Immature natural killer cell (primary cell): ENCODE results near the gene GMCL2. TPM values are rescaled to one million over a fixed set of nuclear protein-coding genes. Genes with fewer than 3 reads are reported as not detected.
A peak's percentile ranks its signal among the peaks of the same experiment; 100 is the strongest.

Experiments used
- DNase-seq, 3 donors: peaks; one replicate each; pipeline ENCODE4 v3.0.0; 2022; ENCODE audit warnings: mixed read lengths in 1 of 3
- H3K27ac Mint-ChIP-seq, 6 donors: one replicate each; pipeline ENCODE4 v1.8.0; 2020; ENCODE audit warnings: mixed read lengths in 6 of 6, mild to moderate bottlenecking in 5 of 6, inconsistent platforms in 4 of 6, moderate library complexity in 3 of 6
- H3K27me3 Mint-ChIP-seq, 3 donors: one replicate each; pipeline ENCODE4 v1.8.0; 2020 to 2021; ENCODE audit warnings: low read depth in 3 of 3, mild to moderate bottlenecking in 3 of 3, mixed read lengths in 3 of 3, moderate library complexity in 3 of 3, inconsistent platforms in 1 of 3
- H3K36me3 Mint-ChIP-seq, 3 donors: one replicate each; pipeline ENCODE4 v1.8.0; 2020; ENCODE audit warnings: mixed read lengths in 3 of 3, inconsistent platforms in 2 of 3, mild to moderate bottlenecking in 2 of 3
- H3K4me1 Mint-ChIP-seq, 2 donors: one replicate each; pipeline ENCODE4 v1.8.0; 2020; ENCODE audit warnings: inconsistent platforms in 2 of 2, mild to moderate bottlenecking in 2 of 2, mixed read lengths in 2 of 2, moderate library complexity in 1 of 2
- H3K4me3 Mint-ChIP-seq, 5 donors: one replicate each; pipeline ENCODE4 v1.8.0; 2020; ENCODE audit warnings: mild to moderate bottlenecking in 5 of 5, mixed read lengths in 5 of 5, inconsistent platforms in 3 of 5, moderate library complexity in 3 of 5
- H3K9me3 Mint-ChIP-seq, 6 donors: one replicate each; pipeline ENCODE4 v1.8.0; 2020; ENCODE audit warnings: mild to moderate bottlenecking in 6 of 6, mixed read lengths in 6 of 6, inconsistent platforms in 4 of 6, moderate library complexity in 3 of 6
- polyA plus RNA-seq, 3 donors: library from polyadenylated mRNA; unstranded; fragments of 300-500 nt; fragmentation: Illumina TruSeq; gene quantifications; one replicate each; pipeline ENCODE4 v1.2.3, GENCODE V29; 2021

Gene GMCL2
- polyA plus RNA-seq, 3 donors from 2014 or later, result not detected

GRCh38 chr5:178207917-178208280 is 20.7 kb upstream of the GMCL2 start:
- Mint-ChIP-seq H3K9me3 (no peaks in the 10 kb centered on the region), H3K36me3 (peaks cover 9 to 28% (median 13%) of the 10 kb centered on the region in 3 donors), H3K27ac (peak overlapping the region in 5 of 6 donors; percentile 3 to 38 (median 34)), H3K27me3 (peaks cover 11 to 27% (median 20%) of the 10 kb centered on the region in 3 donors), H3K4me1 (peaks cover 40% of the 10 kb centered on the region in 2 donors), H3K4me3 (no peak overlapping the region)
- no peak for DNase-seq

GRCh38 chr5:178207183-178207916 is 20.2 kb upstream of the GMCL2 start:
- H3K4me1 Mint-ChIP-seq, result peaks cover 40% of the 10 kb centered on the region in 2 donors
- peaks cover 11 to 27% (median 17%) of the 10 kb centered on the region in 3 donors for H3K27me3 Mint-ChIP-seq
- no peaks in the 10 kb centered on the region for H3K9me3 Mint-ChIP-seq
- peak overlapping the region in 3 of 5 donors; percentile 24 to 90 (median 42) for H3K4me3 Mint-ChIP-seq
- peak overlapping the region in 5 of 6 donors; percentile 3 to 62 (median 55) for H3K27ac Mint-ChIP-seq
- no peak for DNase-seq
- peaks cover 9 to 28% (median 13%) of the 10 kb centered on the region in 3 donors for H3K36me3 Mint-ChIP-seq

GRCh38 chr5:178206166-178207101 is 19.3 kb upstream of the GMCL2 start:
- no peak for DNase-seq
- Mint-ChIP-seq H3K27me3 (peaks cover 8 to 27% (median 17%) of the 10 kb centered on the region in 3 donors), H3K4me1 (peaks cover 40% of the 10 kb centered on the region in 2 donors), H3K9me3 (no peaks in the 10 kb centered on the region), H3K36me3 (peaks cover 8 to 27% (median 13%) of the 10 kb centered on the region in 3 donors), H3K4me3 (peak overlapping the region; percentile 74 to 90 (median 79)), H3K27ac (peak overlapping the region; percentile 62 to 96 (median 82))

DNA sequence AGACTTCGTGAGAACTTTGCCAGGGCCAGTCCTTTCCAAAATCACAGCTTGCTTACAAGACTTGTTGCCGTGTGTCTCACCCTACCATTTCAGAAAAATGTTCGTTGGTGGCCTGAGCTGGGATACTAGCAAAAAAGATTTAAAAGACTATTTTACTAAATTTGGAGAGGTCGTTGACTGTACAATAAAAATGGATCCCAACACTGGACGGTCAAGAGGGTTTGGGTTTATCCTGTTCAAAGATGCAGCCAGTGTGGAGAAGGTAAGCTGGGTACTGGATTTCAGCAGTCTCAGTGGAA is 18.5 kb upstream of the GMCL2 start:
- Mint-ChIP-seq H3K4me3 (peak overlapping the region; percentile 74 to 90 (median 79)), H3K9me3 (no peaks in the 10 kb centered on the region), H3K36me3 (peaks cover 5 to 23% (median 13%) of the 10 kb centered on the region in 3 donors), H3K4me1 (peaks cover 38 to 40% of the 10 kb centered on the region in 2 donors), H3K27me3 (peaks cover 8 to 23% (median 17%) of the 10 kb centered on the region in 3 donors), H3K27ac (peak overlapping the region; percentile 62 to 96 (median 82))
- DNase-seq, result no peak

DNA sequence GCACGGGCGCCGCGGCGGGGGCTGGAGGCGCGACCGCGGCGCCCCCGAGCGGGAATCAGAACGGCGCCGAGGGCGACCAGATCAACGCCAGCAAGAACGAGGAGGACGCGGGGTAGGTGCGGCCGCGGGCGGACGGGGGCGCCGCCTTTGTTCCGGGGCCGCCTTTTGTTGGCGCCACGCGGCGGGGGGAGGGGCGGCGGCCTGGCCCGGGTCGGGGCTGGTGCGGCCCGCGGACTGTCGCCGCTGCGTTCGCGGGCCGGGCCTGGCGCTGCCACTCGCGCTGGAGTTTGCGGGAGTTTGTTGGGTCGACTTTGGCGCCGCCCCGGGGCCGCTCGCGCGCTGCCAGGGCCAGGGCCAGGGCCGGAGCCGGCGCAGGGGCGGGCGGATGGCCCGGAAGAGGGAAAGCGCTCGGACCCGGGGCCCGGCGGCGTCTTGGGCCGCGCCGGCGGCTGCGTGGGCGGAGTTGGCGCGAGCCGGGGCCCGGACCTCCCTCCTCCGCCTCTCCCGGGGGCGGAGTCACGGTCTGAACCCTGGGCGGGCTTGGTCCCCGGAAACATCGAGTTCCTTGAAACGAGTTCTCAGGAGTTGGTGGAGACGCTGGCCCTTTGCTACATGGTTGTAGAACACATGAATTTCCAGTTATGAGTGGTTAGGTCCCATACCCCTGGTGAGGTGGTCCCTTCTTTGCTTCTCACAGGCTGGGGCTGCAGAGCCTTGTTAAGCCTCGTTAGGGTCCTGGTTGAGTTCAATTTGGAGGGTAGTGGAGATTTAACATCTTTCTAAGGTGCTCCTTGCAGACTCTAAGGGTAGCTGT is 18.0 kb upstream of the GMCL2 start:
- Mint-ChIP-seq H3K36me3 (peaks cover 1 to 17% (median 8%) of the 10 kb centered on the region in 3 donors), H3K27ac (peak overlapping the region; percentile 62 to 96 (median 82)), H3K4me3 (peak overlapping the region; percentile 79 to 100 (median 98)), H3K27me3 (peaks cover 8 to 23% (median 17%) of the 10 kb centered on the region in 3 donors), H3K4me1 (peaks cover 38 to 40% of the 10 kb centered on the region in 2 donors), H3K9me3 (no peaks in the 10 kb centered on the region)
- DNase-seq, result peak; percentile 62 to 70 (median 67)

DNA sequence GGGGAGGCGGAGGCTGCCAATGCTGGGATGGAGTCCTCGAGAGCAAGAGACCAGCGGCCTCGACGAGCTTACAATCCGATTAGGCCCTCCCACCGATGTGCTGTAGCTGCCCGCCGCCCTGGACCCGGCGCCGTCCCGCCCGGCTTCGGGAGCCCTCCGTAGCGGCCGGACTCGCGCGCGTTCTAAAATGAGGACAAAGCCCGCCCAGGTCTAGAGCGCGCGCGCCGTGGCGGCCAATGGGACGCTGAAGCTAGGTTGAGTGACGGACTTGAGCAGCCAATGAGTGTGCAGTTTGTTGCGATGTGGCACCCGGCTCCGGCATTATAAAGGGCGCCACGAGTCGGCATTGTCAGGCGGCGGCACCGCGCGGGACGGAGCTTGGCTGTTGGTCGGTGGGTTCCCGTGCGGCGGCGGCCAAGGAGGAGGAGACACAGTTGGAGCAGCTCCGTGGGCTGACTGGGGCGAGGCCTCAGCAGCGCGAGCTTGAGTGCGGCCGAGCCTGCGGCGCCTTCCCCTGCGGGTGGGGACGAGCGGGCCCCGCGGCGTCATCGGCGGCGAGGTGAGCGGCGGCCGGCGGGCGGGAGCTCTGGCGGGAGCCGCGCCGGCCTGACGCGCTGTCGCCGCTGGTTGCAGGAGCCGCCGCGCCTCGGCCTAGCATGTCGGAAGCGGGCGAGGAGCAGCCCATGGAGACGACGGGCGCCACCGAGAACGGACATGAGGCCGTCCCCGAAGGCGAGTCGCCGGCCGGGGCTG is 17.2 kb upstream of the GMCL2 start, which contains the start of gene HNRNPAB:
Gene HNRNPAB (plus strand): TSS at position 352 of the 753 bp plus-strand sequence. CDS start 305 bp downstream, at position 657.
- Mint-ChIP-seq H3K27ac (peak within 1 kb of the TSS; percentile 94 to 99 (median 96)), H3K36me3 (peaks cover 0 to 11% (median 7%) of the 10 kb centered on the region in 3 donors), H3K4me1 (peaks cover 38 to 39% of the 10 kb centered on the region in 2 donors), H3K4me3 (peak within 1 kb of the TSS; percentile 98 to 100 (median 98)), H3K27me3 (peaks cover 8 to 20% (median 17%) of the 10 kb centered on the region in 3 donors), H3K9me3 (no peaks in the 10 kb centered on the region)
- DNase-seq, result peak; percentile 95 to 96 (median 96)

DNA sequence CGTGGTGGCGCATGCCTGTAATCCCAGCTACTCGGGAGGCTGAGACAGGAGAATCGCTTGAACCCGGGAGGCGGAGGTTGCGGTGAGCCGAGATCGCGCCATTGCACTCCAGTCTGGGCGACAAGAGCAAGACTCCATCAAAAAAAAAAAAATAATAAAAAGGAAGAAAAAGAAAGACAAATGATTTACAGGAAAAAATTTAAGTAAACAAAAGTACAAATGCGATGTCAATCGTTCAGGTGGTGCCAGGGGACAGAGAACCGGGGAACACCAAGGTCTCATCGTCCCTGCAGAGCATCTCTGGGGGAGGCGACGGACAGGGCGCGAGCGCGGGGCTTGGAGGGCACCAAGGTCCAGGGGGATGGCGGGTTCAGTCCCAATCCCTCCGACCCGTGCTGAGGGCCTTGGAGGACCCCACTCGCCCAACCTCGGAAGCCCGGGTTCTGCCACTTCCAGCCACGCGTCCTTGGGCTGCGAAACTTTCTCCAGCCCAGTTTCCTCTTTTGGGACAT is 16.6 kb upstream of the GMCL2 start:
- DNase-seq, result no peak
- Mint-ChIP-seq H3K4me3 (peak overlapping the region; percentile 98 to 100 (median 98)), H3K9me3 (no peaks in the 10 kb centered on the region), H3K4me1 (peaks cover 34% of the 10 kb centered on the region in 2 donors), H3K36me3 (peaks cover 0 to 7% (median 7%) of the 10 kb centered on the region in 3 donors), H3K27me3 (peaks cover 8 to 20% (median 18%) of the 10 kb centered on the region in 3 donors), H3K27ac (peak overlapping the region in 3 of 6 donors; percentile 94 to 97 (median 96))

DNA sequence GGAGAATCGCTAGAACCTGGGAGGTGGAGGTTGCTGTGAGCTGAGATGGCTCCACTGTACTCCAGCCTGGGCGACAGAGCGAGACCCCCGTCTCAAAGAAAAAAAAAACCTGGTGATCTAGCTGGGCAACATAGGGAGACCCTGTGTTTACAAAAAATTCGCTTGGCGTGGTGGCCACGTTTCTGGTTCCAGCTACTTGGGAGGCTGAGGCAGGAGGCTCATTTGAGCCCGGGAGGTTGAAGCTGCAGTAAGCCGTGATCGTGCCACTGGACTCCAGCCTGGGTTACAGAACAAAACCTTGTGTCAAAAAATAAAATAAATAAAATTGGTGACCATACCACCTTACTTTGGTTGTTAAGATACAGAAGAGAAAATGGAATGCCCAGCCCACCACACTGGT is 15.4 kb upstream of the GMCL2 start:
- Mint-ChIP-seq H3K36me3 (peaks cover 0 to 7% (median 0%) of the 10 kb centered on the region in 3 donors), H3K9me3 (no peaks in the 10 kb centered on the region), H3K27ac (no peak overlapping the region), H3K27me3 (peaks cover 8 to 20% (median 18%) of the 10 kb centered on the region in 3 donors), H3K4me3 (peak overlapping the region in 4 of 5 donors; percentile 36 to 70 (median 52)), H3K4me1 (peaks cover 22 to 26% of the 10 kb centered on the region in 2 donors)
- no peak for DNase-seq

GRCh38 chr5:178201927-178202235 is 14.7 kb upstream of the GMCL2 start:
- peak overlapping the region in 3 of 5 donors; percentile 31 to 41 (median 38) for H3K4me3 Mint-ChIP-seq
- no peak overlapping the region for H3K27ac Mint-ChIP-seq
- peaks cover 8 to 20% (median 18%) of the 10 kb centered on the region in 3 donors for H3K27me3 Mint-ChIP-seq

DNA sequence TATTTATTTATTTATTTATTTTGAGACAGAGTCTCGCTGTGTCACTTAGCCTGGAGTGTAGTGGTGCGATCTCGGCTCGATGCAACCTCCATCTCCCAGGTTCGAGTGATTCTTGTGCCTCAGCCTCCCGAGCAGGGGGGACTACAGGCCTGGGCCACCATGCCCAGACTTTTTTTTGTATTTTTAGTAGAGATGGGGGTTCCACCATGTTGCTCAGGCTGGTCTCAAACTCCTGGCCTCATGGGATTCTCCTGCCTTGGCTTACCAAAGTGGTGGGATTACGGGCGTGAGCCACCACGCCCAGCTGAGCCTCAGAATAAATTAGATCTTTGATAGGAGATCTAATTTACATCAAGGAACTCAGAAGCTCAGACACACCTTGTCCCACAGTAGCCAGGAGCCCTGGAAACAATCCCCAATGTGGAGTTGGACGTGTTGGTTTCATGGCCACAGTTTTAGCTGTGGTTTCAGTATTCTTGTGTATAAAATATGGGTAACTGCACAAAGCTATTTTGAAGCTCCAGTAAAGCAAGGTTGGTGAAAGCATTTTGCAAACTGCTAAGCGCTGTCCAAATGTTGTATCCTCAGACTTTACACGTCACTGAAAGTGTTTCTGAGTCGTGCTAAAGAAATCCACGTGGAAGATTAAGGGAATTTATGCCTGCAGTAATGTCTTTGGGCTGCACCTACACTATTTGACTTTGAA is 14.2 kb upstream of the GMCL2 start:
- peaks cover 0 to 6% (median 0%) of the 10 kb centered on the region in 3 donors for H3K36me3 Mint-ChIP-seq
- H3K4me1 Mint-ChIP-seq, result peaks cover 14 to 19% of the 10 kb centered on the region in 2 donors
- peak overlapping the region in 2 of 5 donors; percentile 38 to 41 for H3K4me3 Mint-ChIP-seq
- H3K9me3 Mint-ChIP-seq, result no peaks in the 10 kb centered on the region
- H3K27ac Mint-ChIP-seq, result no peak overlapping the region
- DNase-seq, result no peak
- H3K27me3 Mint-ChIP-seq, result peaks cover 7 to 18% (median 17%) of the 10 kb centered on the region in 3 donors

More at GRCh38 chr5:178201927-178202235, 14.7 kb upstream of the GMCL2 start:
- H3K4me1 Mint-ChIP-seq, result peaks cover 16 to 19% of the 10 kb centered on the region in 2 donors
- peaks cover 0 to 7% (median 0%) of the 10 kb centered on the region in 3 donors for H3K36me3 Mint-ChIP-seq
- no peak for DNase-seq
- H3K9me3 Mint-ChIP-seq, result no peaks in the 10 kb centered on the region

DNA sequence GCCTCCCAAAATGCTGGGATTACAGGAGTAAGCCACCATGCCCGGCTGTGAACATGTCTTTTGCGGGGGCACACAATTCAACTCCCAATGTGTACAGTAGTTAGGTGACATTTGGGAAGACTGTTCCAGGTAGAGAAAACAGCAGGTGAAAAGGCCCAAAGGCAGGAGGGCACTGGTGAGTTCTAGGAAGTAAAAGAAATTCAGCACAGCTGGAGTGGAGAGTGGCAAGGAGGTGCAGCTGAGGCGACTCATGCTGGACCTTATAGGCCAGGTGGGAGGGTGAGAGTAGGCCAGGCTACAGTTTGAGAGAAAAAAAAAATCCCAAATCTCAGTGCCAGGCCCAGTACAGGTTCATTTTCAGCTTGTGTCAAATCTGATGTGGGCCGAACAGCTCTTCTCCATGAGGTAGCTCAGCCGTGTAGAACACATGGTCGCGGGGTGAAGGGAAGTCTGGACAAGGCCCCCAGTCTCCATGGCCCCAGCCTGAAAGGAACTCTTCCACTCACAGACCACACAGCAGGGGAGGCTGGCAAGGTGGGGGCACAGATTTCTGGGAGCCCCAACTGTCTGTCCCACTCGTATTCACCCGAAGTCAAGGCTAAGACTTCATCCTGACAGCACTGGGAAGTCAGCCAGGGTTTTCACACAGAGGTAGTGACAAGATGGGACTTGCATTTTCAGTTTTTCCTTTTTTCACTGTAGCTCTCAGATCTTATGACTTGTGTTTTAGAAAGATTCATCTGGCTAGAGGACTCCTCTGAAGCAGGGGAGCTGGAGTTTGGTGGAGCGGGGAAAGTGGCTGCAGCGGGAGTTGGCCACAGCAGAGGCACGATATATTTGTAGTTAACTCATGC is 12.6 kb upstream of the GMCL2 start:
- H3K36me3 Mint-ChIP-seq, result peaks cover 0 to 3% (median 0%) of the 10 kb centered on the region in 3 donors
- H3K27ac Mint-ChIP-seq, result no peak overlapping the region
- H3K9me3 Mint-ChIP-seq, result no peaks in the 10 kb centered on the region
- no peak overlapping the region for H3K4me3 Mint-ChIP-seq
- H3K27me3 Mint-ChIP-seq, result peaks cover 5 to 10% (median 6%) of the 10 kb centered on the region in 3 donors
- peaks cover 16 to 17% of the 10 kb centered on the region in 2 donors for H3K4me1 Mint-ChIP-seq
- DNase-seq, result no peak
